Mesothelial cell of epicardium (in vitro differentiated cells): ENCODE results near the gene SSBP3. TPM values are rescaled to one million over a fixed set of nuclear protein-coding genes. Genes with fewer than 3 reads are reported as not detected.

Source experiments
- DNase-seq, 2 experiments: peaks; one replicate each; pipeline ENCODE4 v3.0.0; 2021; ENCODE audit warnings: low spot score in 2 of 2; ENCODE audit not compliant: unreplicated experiment in 2 of 2
- H3K27ac Mint-ChIP-seq: 2 replicates; pipeline ENCODE4 v1.8.0; 2021; ENCODE audit warnings: mixed read lengths
- H3K27me3 Mint-ChIP-seq: 2 replicates; pipeline ENCODE4 v1.8.0; 2021; ENCODE audit warnings: low read depth, mixed read lengths
- H3K36me3 Mint-ChIP-seq: 2 replicates; pipeline ENCODE4 v1.8.0; 2021; ENCODE audit warnings: mixed read lengths
- H3K4me1 Mint-ChIP-seq: 2 replicates; pipeline ENCODE4 v1.8.0; 2021; ENCODE audit warnings: mixed read lengths
- H3K4me3 Mint-ChIP-seq: 2 replicates; pipeline ENCODE4 v1.8.0; 2021; ENCODE audit warnings: mild to moderate bottlenecking, moderate library complexity, mixed read lengths
- H3K9me3 Mint-ChIP-seq: 2 replicates; pipeline ENCODE4 v1.8.0; 2021; ENCODE audit warnings: mixed read lengths
- CTCF ChIP-seq: fragments of 200-600 bp; sonication (generic); IDR thresholded peaks from one replicate; pipeline ENCODE4 v1.5.0; 2021; ENCODE audit warnings: antibody characterized with exemption; ENCODE audit not compliant: unreplicated experiment
- total RNA-seq: library from RNA; stranded (reverse); gene quantifications from 3 replicates; pipeline ENCODE4 v1.2.1, GENCODE V29; 2021

The SSBP3 gene
- total RNA-seq, 1 donor from 2014 or later = 172 TPM

- H3K9me3 Mint-ChIP-seq = no peaks in the 10 kb centered on the region
- TF ChIP-seq CTCF = no peak
- no peak overlapping the region for H3K4me3 Mint-ChIP-seq
- peak overlapping the region; percentile 89 for H3K27ac Mint-ChIP-seq
- no peaks in the 10 kb centered on the region for H3K27me3 Mint-ChIP-seq
- peaks cover 4% of the 10 kb centered on the region for H3K36me3 Mint-ChIP-seq
- peaks cover 56% of the 10 kb centered on the region for H3K4me1 Mint-ChIP-seq
- no peak for DNase-seq
Observed at GRCh38 chr1:54272134-54272533, 134.1 kb downstream of the SSBP3 start.

GRCh38 chr1:54271341-54271740, 134.9 kb downstream of the SSBP3 start:
- peak overlapping the region; percentile 89 for H3K27ac Mint-ChIP-seq
- no peak overlapping the region for H3K4me3 Mint-ChIP-seq
- no peaks in the 10 kb centered on the region for H3K9me3 Mint-ChIP-seq
- no peaks in the 10 kb centered on the region for H3K27me3 Mint-ChIP-seq
- no peak for DNase-seq
- H3K36me3 Mint-ChIP-seq = no peaks in the 10 kb centered on the region
- H3K4me1 Mint-ChIP-seq = peaks cover 52% of the 10 kb centered on the region
- no peak for TF ChIP-seq CTCF

GRCh38 chr1:54270543-54270942, 135.7 kb downstream of the SSBP3 start:
- no peak for DNase-seq
- no peak for TF ChIP-seq CTCF
- H3K27ac Mint-ChIP-seq = no peak overlapping the region
- H3K36me3 Mint-ChIP-seq = no peaks in the 10 kb centered on the region
- peaks cover 48% of the 10 kb centered on the region for H3K4me1 Mint-ChIP-seq
- H3K27me3 Mint-ChIP-seq = no peaks in the 10 kb centered on the region
- H3K9me3 Mint-ChIP-seq = no peaks in the 10 kb centered on the region
- H3K4me3 Mint-ChIP-seq = no peak overlapping the region

- peak overlapping the region; percentile 59 for H3K27ac Mint-ChIP-seq
- peaks cover 33% of the 10 kb centered on the region for H3K4me1 Mint-ChIP-seq
Observed at GRCh38 chr1:54268762-54269297, 137.4 kb downstream of the SSBP3 start.

GRCh38 chr1:54267815-54268761, 138.1 kb downstream of the SSBP3 start:
- no peaks in the 10 kb centered on the region for H3K36me3 Mint-ChIP-seq
- H3K4me1 Mint-ChIP-seq = peaks cover 26% of the 10 kb centered on the region
- no peak for DNase-seq
- H3K27ac Mint-ChIP-seq = peak overlapping the region; percentile 59
- H3K9me3 Mint-ChIP-seq = no peaks in the 10 kb centered on the region
- TF ChIP-seq CTCF = no peak
- H3K27me3 Mint-ChIP-seq = no peaks in the 10 kb centered on the region
- no peak overlapping the region for H3K4me3 Mint-ChIP-seq

More at GRCh38 chr1:54268762-54269297, 137.4 kb downstream of the SSBP3 start:
- no peak for DNase-seq
- Mint-ChIP-seq H3K4me3 (no peak overlapping the region), H3K27me3 (no peaks in the 10 kb centered on the region), H3K9me3 (no peaks in the 10 kb centered on the region), H3K36me3 (no peaks in the 10 kb centered on the region)
- no peak for TF ChIP-seq CTCF
